Heart left ventricle (tissue), 13 donors: Measurements from ENCODE around the gene SYNDIG1L.
"Not testable (repeated sequence)": the region's sequence is repeated elsewhere in the genome, so short reads cannot be mapped to it uniquely, and the experiment has no call there.

Experiments
- CTCF ChIP-seq, 12 donors: fragments of 200-600 bp; sonication (generic) in 4 of 12; IDR thresholded peaks; one replicate each; pipeline versions ENCODE4 v1.5.0 to v1.8.0; 2018 to 2022; ENCODE audit warnings: antibody characterized with exemption in 12 of 12, mild to moderate bottlenecking in 5 of 12
- POLR2A ChIP-seq, 2 donors: fragments of 450-650 bp; IDR thresholded peaks; one replicate each; pipeline ENCODE4 v1.6.1; 2017; ENCODE audit warnings: antibody characterized with exemption in 2 of 2, mild to moderate bottlenecking in 2 of 2, moderate library complexity in 2 of 2
- donor health status: ischemic (EF 13 %, LVEDD 7.1; RV severe dilation, severe dysfunction).
- donor health status: DM: no; HTN: yes; CAD: no.
- donor health status: DM: no; HTN: no; CAD: no.
- donor health status: ischemic (EF 25% LVEDD 6.9; RV normal size, moderate dysfunction).
- donor health status: ischemic (EF 25% LVEDD 5.7; RV mildly dilated, moderate dysfunction).
- donor health status: ischemic (EF 35%, LVEDD 5.7; RV mildly dilated, moderate dysfunction).
- donor health status: nonischemic (EF 11% LVEDD 7.7; RV severe dilation, severe dysfunction).
- donor health status: DM: yes; HTN: yes; CAD: no.
- donor health status: PGD.
- donor health status: ischemic (EF 29% LVEDD 5.4; RV normal size, mild dysfunction).
- donor health status: nonischemic (EF 23%, LVEDD 6.1; RV moderate dilation, normal function).

- TF ChIP-seq CTCF, POLR2A (IDR thresholded peaks at IDR 0.05): not testable (repeated sequence)
Observed at GRCh38 chr14:74381571-74381970, 44.4 kb downstream of the SYNDIG1L start.
